ENCODE data around the gene USP2.

The USP2 gene

GRCh38 chr11:119377112-119377901 lies 4.2 kb downstream of the USP2 start:
- no peak for DNase-seq (ENCODE audit: low read depth in 2 of 2)

- DNase-seq (ENCODE audit: low read depth in 2 of 2): no peak
Observed at GRCh38 chr11:119376197-119376847, 5.2 kb downstream of the USP2 start.

- DNase-seq (ENCODE audit: low read depth in 2 of 2): no peak
Observed at GRCh38 chr11:119375337-119376196, 5.9 kb downstream of the USP2 start.

GRCh38 chr11:119374632-119375336 lies 6.7 kb downstream of the USP2 start:
- DNase-seq (ENCODE audit: low read depth in 2 of 2): no peak

- DNase-seq (ENCODE audit: low read depth in 2 of 2): no peak
Observed at GRCh38 chr11:119373921-119374631, 7.4 kb downstream of the USP2 start.

GRCh38 chr11:119373059-119373920 lies 8.2 kb downstream of the USP2 start:
- no peak for DNase-seq (ENCODE audit: low read depth in 2 of 2)

GRCh38 chr11:119372260-119373058 lies 9.0 kb downstream of the USP2 start:
- DNase-seq (ENCODE audit: low read depth in 2 of 2): no peak

- no peak for DNase-seq (ENCODE audit: low read depth in 2 of 2)
Observed at GRCh38 chr11:119371778-119372182, 9.7 kb downstream of the USP2 start.

- DNase-seq (ENCODE audit: low read depth in 2 of 2): no peak
Observed at GRCh38 chr11:119371067-119371601, 10.4 kb downstream of the USP2 start.

GRCh38 chr11:119370486-119371046 lies 10.9 kb downstream of the USP2 start:
- no peak for DNase-seq (ENCODE audit: low read depth in 2 of 2)

- no peak for DNase-seq (ENCODE audit: low read depth in 2 of 2)
Observed at GRCh38 chr11:119369132-119369925, 12.2 kb downstream of the USP2 start.

GRCh38 chr11:119368121-119369034 lies 13.1 kb downstream of the USP2 start:
- DNase-seq (ENCODE audit: low read depth in 2 of 2): no peak

- no peak for DNase-seq (ENCODE audit: low read depth in 2 of 2)
Observed at GRCh38 chr11:119367661-119368120, 13.8 kb downstream of the USP2 start.

- DNase-seq (ENCODE audit: low read depth in 2 of 2): no peak
Observed at GRCh38 chr11:119366690-119367620, 14.5 kb downstream of the USP2 start.

- no peak for DNase-seq (ENCODE audit: low read depth in 2 of 2)
Observed at GRCh38 chr11:119365071-119365591, 16.4 kb downstream of the USP2 start.
